ENCODE results near the gene RNF222.
"Not testable (repeated sequence)": the region's sequence is repeated elsewhere in the genome, so short reads cannot be mapped to it uniquely, and the experiment has no call there.

Gene RNF222

GRCh38 chr17:8409966-8410882 lies 12.6 kb upstream of the RNF222 start:
- no peak for DNase-seq

- no peak for DNase-seq
Measured at GRCh38 chr17:8408371-8408770, 10.7 kb upstream of the RNF222 start.

GRCh38 chr17:8406174-8406573 lies 8.5 kb upstream of the RNF222 start:
- no peak for DNase-seq

- no peak for DNase-seq
Measured at GRCh38 chr17:8405499-8406016, 7.9 kb upstream of the RNF222 start.

- no peak for DNase-seq
Measured at GRCh38 chr17:8402921-8403536, 5.4 kb upstream of the RNF222 start.

GRCh38 chr17:8401107-8401506 lies 3.5 kb upstream of the RNF222 start:
- DNase-seq: no peak

- no peak for DNase-seq
Measured at GRCh38 chr17:8398980-8399379, 1.4 kb upstream of the RNF222 start.

GRCh38 chr17:8394497-8394896 lies 3.1 kb downstream of the RNF222 start:
- not testable (repeated sequence) for DNase-seq

- DNase-seq: no peak
Measured at GRCh38 chr17:8393470-8394231, 4.0 kb downstream of the RNF222 start.

GRCh38 chr17:8392674-8393469 lies 4.8 kb downstream of the RNF222 start:
- DNase-seq: no peak

- no peak for DNase-seq
Measured at GRCh38 chr17:8392274-8392673, 5.4 kb downstream of the RNF222 start.

- no peak for DNase-seq
Measured at GRCh38 chr17:8391711-8392110, 5.9 kb downstream of the RNF222 start.

- no peak for DNase-seq
Measured at GRCh38 chr17:8387914-8388651, 9.5 kb downstream of the RNF222 start.

GRCh38 chr17:8386841-8387240 lies 10.8 kb downstream of the RNF222 start:
- DNase-seq: no peak

- DNase-seq: no peak
Measured at GRCh38 chr17:8384801-8385378, 12.7 kb downstream of the RNF222 start.

- peak; percentile 58 for DNase-seq
Measured at GRCh38 chr17:8383143-8383822, 14.3 kb downstream of the RNF222 start, which contains the start of gene RPL26. TSS of gene RPL26 (minus strand) at chr17:8383193. CDS start at chr17:8382310, 883 bp downstream.

GRCh38 chr17:8382880-8383142 lies 14.8 kb downstream of the RNF222 start:
- no peak for DNase-seq

- no peak for DNase-seq
Measured at GRCh38 chr17:8382052-8382879, 15.4 kb downstream of the RNF222 start.

GRCh38 chr17:8380049-8380448 lies 17.6 kb downstream of the RNF222 start:
- DNase-seq: no peak

- not testable (repeated sequence) for DNase-seq
Measured at GRCh38 chr17:8378117-8378516, 19.5 kb downstream of the RNF222 start.
